ENCODE data around the gene HASPIN. TPM values are rescaled to one million over a fixed set of nuclear protein-coding genes. Genes with fewer than 3 reads are reported as not detected.
"Not testable (repeated sequence)": the region's sequence is repeated elsewhere in the genome, so short reads cannot be mapped to it uniquely, and the experiment has no call there.

The HASPIN gene
- polyA plus RNA-seq, 4 donors: 2.9 to 3.9 (median 3.4) TPM

- not testable (repeated sequence) for DNase-seq (ENCODE audit: low read depth in 4 of 4, low spot score in 3 of 4)
Observed at GRCh38 chr17:3734911-3735276, 11.2 kb downstream of the HASPIN start.

GRCh38 chr17:3735515-3735914, 11.8 kb downstream of the HASPIN start:
- no peak for DNase-seq (ENCODE audit: low read depth in 4 of 4, low spot score in 3 of 4)

GRCh38 chr17:3738562-3739295, 15.0 kb downstream of the HASPIN start:
- no peak for DNase-seq (ENCODE audit: low read depth in 4 of 4, low spot score in 3 of 4)

- DNase-seq (ENCODE audit: low read depth in 4 of 4, low spot score in 3 of 4): no peak
Observed at GRCh38 chr17:3739422-3740124, 15.9 kb downstream of the HASPIN start.

- no peak for DNase-seq (ENCODE audit: low read depth in 4 of 4, low spot score in 3 of 4)
Observed at GRCh38 chr17:3740611-3741073, 16.9 kb downstream of the HASPIN start.

GRCh38 chr17:3744014-3744413, 20.3 kb downstream of the HASPIN start:
- no peak for DNase-seq (ENCODE audit: low read depth in 4 of 4, low spot score in 3 of 4)

GRCh38 chr17:3745071-3745470, 21.4 kb downstream of the HASPIN start:
- DNase-seq (ENCODE audit: low read depth in 4 of 4, low spot score in 3 of 4): no peak

GRCh38 chr17:3747805-3748204, 24.1 kb downstream of the HASPIN start:
- DNase-seq (ENCODE audit: low read depth in 4 of 4, low spot score in 3 of 4): no peak

GRCh38 chr17:3748576-3748975, 24.9 kb downstream of the HASPIN start:
- no peak for DNase-seq (ENCODE audit: low read depth in 4 of 4, low spot score in 3 of 4)

GRCh38 chr17:3750296-3750695, 26.6 kb downstream of the HASPIN start:
- DNase-seq (ENCODE audit: low read depth in 4 of 4, low spot score in 3 of 4): no peak

GRCh38 chr17:3750926-3751325, 27.2 kb downstream of the HASPIN start:
- DNase-seq (ENCODE audit: low read depth in 4 of 4, low spot score in 3 of 4): no peak

- DNase-seq (ENCODE audit: low read depth in 4 of 4, low spot score in 3 of 4): no peak
Observed at GRCh38 chr17:3751836-3752235, 28.1 kb downstream of the HASPIN start.

- no peak for DNase-seq (ENCODE audit: low read depth in 4 of 4, low spot score in 3 of 4)
Observed at GRCh38 chr17:3753624-3754023, 29.9 kb downstream of the HASPIN start.

- no peak for DNase-seq (ENCODE audit: low read depth in 4 of 4, low spot score in 3 of 4)
Observed at GRCh38 chr17:3754066-3754457, 30.4 kb downstream of the HASPIN start.

GRCh38 chr17:3754458-3755334, 31.0 kb downstream of the HASPIN start:
- peak in 3 of 4 donors; percentile 64 to 73 (median 68) for DNase-seq (ENCODE audit: low read depth in 4 of 4, low spot score in 3 of 4)

GRCh38 chr17:3755335-3756030, 31.8 kb downstream of the HASPIN start:
- DNase-seq (ENCODE audit: low read depth in 4 of 4, low spot score in 3 of 4): no peak

- no peak for DNase-seq (ENCODE audit: low read depth in 4 of 4, low spot score in 3 of 4)
Observed at GRCh38 chr17:3759597-3760216, 36.0 kb downstream of the HASPIN start.

- DNase-seq (ENCODE audit: low read depth in 4 of 4, low spot score in 3 of 4): no peak
Observed at GRCh38 chr17:3761036-3761917, 37.6 kb downstream of the HASPIN start.

- no peak for DNase-seq (ENCODE audit: low read depth in 4 of 4, low spot score in 3 of 4)
Observed at GRCh38 chr17:3761918-3762380, 38.2 kb downstream of the HASPIN start.
